HG02623 (cell line): Measurements from ENCODE around the gene ADD2.
"Not testable (repeated sequence)": the region's sequence is repeated elsewhere in the genome, so short reads cannot be mapped to it uniquely, and the experiment has no call there.

Source experiments
- ATAC-seq: cut with Tn5 transposase; IDR thresholded peaks from one replicate; pipeline ENCODE4 v1.9.1; 2021; ENCODE audit warnings: moderate library complexity; ENCODE audit not compliant: unreplicated experiment

The ADD2 gene

GRCh38 chr2:70767699-70768589 lies at the start of gene ADD2:
TSS of gene ADD2 (minus strand) at chr2:70768200. CDS start at chr2:70706408, 61,792 bp downstream.
- no peak for ATAC-seq

- ATAC-seq, result no peak
Observed at GRCh38 chr2:70817284-70817954, 49.4 kb upstream of the ADD2 start.

- no peak for ATAC-seq
Observed at GRCh38 chr2:70816726-70817125, 48.7 kb upstream of the ADD2 start.

- ATAC-seq, result no peak
Observed at GRCh38 chr2:70808983-70809958, 41.3 kb upstream of the ADD2 start.

- ATAC-seq, result no peak
Observed at GRCh38 chr2:70807828-70808118, 39.8 kb upstream of the ADD2 start.

GRCh38 chr2:70807102-70807827 lies 39.3 kb upstream of the ADD2 start:
- no peak for ATAC-seq

GRCh38 chr2:70806620-70807019 lies 38.6 kb upstream of the ADD2 start:
- no peak for ATAC-seq

GRCh38 chr2:70806013-70806412 lies 38.0 kb upstream of the ADD2 start:
- ATAC-seq, result no peak

- ATAC-seq, result no peak
Observed at GRCh38 chr2:70801607-70802263, 33.7 kb upstream of the ADD2 start.

- no peak for ATAC-seq
Observed at GRCh38 chr2:70799706-70800105, 31.7 kb upstream of the ADD2 start.

- not testable (repeated sequence) for ATAC-seq
Observed at GRCh38 chr2:70797996-70798395, 30.0 kb upstream of the ADD2 start.

GRCh38 chr2:70797506-70797905 lies 29.5 kb upstream of the ADD2 start:
- no peak for ATAC-seq

GRCh38 chr2:70796262-70796661 lies 28.3 kb upstream of the ADD2 start:
- no peak for ATAC-seq

GRCh38 chr2:70795164-70795995 lies 27.4 kb upstream of the ADD2 start:
- ATAC-seq, result no peak

- ATAC-seq, result no peak
Observed at GRCh38 chr2:70793450-70793849, 25.4 kb upstream of the ADD2 start.

- no peak for ATAC-seq
Observed at GRCh38 chr2:70790136-70790828, 22.3 kb upstream of the ADD2 start, which contains the start of gene FIGLA. TSS of gene FIGLA (minus strand) at chr2:70790643. CDS start at chr2:70790638, 5 bp downstream.

- ATAC-seq, result no peak
Observed at GRCh38 chr2:70789304-70790135, 21.5 kb upstream of the ADD2 start.
